ENCODE measurements around the gene GAMT. TPM values are rescaled to one million over a fixed set of nuclear protein-coding genes. Genes with fewer than 3 reads are reported as not detected.
"Not testable (repeated sequence)": the region's sequence is repeated elsewhere in the genome, so short reads cannot be mapped to it uniquely, and the experiment has no call there.

The GAMT gene
- total RNA-seq, 1 donor from 2014 or later: 33.9 TPM

GRCh38 chr19:1420590-1420989 lies 19.2 kb upstream of the GAMT start:
- Mint-ChIP-seq H3K4me1 (ENCODE audit: low read depth) (peaks cover 2% of the 10 kb centered on the region), H3K27me3 (ENCODE audit: low read depth) (no peaks in the 10 kb centered on the region)

GRCh38 chr19:1420085-1420484 lies 18.7 kb upstream of the GAMT start:
- H3K27ac Mint-ChIP-seq; H3K4me1 Mint-ChIP-seq (ENCODE audit: low read depth); H3K27me3 Mint-ChIP-seq (ENCODE audit: low read depth); H3K4me3 Mint-ChIP-seq (ENCODE audit: low read depth); intact Hi-C loops (cut with micrococcal nuclease); DNase-seq (ENCODE audit: low spot score); H3K9me3 Mint-ChIP-seq: not testable (repeated sequence)
- H3K36me3 Mint-ChIP-seq (ENCODE audit: low read depth): peaks cover 79% of the 10 kb centered on the region

More at GRCh38 chr19:1420590-1420989, 19.2 kb upstream of the GAMT start:
- no peak for DNase-seq (ENCODE audit: low spot score)
- intact Hi-C loops (cut with micrococcal nuclease): no loop called here
- Mint-ChIP-seq H3K36me3 (ENCODE audit: low read depth) (peaks cover 79% of the 10 kb centered on the region), H3K4me3 (ENCODE audit: low read depth) (no peak overlapping the region), H3K9me3 (no peaks in the 10 kb centered on the region), H3K27ac (no peak overlapping the region)

- Mint-ChIP-seq H3K36me3 (ENCODE audit: low read depth) (peaks cover 76% of the 10 kb centered on the region), H3K4me1 (ENCODE audit: low read depth) (peaks cover 7% of the 10 kb centered on the region), H3K9me3 (no peaks in the 10 kb centered on the region)
Measured at GRCh38 chr19:1418951-1419738, 17.8 kb upstream of the GAMT start.

GRCh38 chr19:1418496-1418775 lies 17.1 kb upstream of the GAMT start:
- no peak overlapping the region for H3K4me3 Mint-ChIP-seq (ENCODE audit: low read depth)
- no peaks in the 10 kb centered on the region for H3K27me3 Mint-ChIP-seq (ENCODE audit: low read depth)
- H3K27ac Mint-ChIP-seq: no peak overlapping the region
- DNase-seq (ENCODE audit: low spot score): no peak
- intact Hi-C loops (cut with micrococcal nuclease): no loop called here
- peaks cover 7% of the 10 kb centered on the region for H3K4me1 Mint-ChIP-seq (ENCODE audit: low read depth)
- no peaks in the 10 kb centered on the region for H3K9me3 Mint-ChIP-seq
- H3K36me3 Mint-ChIP-seq (ENCODE audit: low read depth): peaks cover 71% of the 10 kb centered on the region

More at GRCh38 chr19:1418951-1419738, 17.8 kb upstream of the GAMT start:
- intact Hi-C loops (cut with micrococcal nuclease): no loop called here
- no peak overlapping the region for H3K4me3 Mint-ChIP-seq (ENCODE audit: low read depth)
- no peaks in the 10 kb centered on the region for H3K27me3 Mint-ChIP-seq (ENCODE audit: low read depth)
- no peak for DNase-seq (ENCODE audit: low spot score)
- no peak overlapping the region for H3K27ac Mint-ChIP-seq

GRCh38 chr19:1417681-1418495 lies 16.5 kb upstream of the GAMT start:
- H3K9me3 Mint-ChIP-seq: no peaks in the 10 kb centered on the region
- no peaks in the 10 kb centered on the region for H3K27me3 Mint-ChIP-seq (ENCODE audit: low read depth)
- peaks cover 7% of the 10 kb centered on the region for H3K4me1 Mint-ChIP-seq (ENCODE audit: low read depth)
- DNase-seq (ENCODE audit: low spot score): no peak
- no peak overlapping the region for H3K4me3 Mint-ChIP-seq (ENCODE audit: low read depth)
- intact Hi-C loops (cut with micrococcal nuclease): no loop called here
- H3K36me3 Mint-ChIP-seq (ENCODE audit: low read depth): peaks cover 71% of the 10 kb centered on the region
- no peak overlapping the region for H3K27ac Mint-ChIP-seq

GRCh38 chr19:1417145-1417544 lies 15.8 kb upstream of the GAMT start:
- no peak for DNase-seq (ENCODE audit: low spot score)
- H3K27me3 Mint-ChIP-seq (ENCODE audit: low read depth): no peaks in the 10 kb centered on the region
- intact Hi-C loops (cut with micrococcal nuclease): no loop called here
- no peak overlapping the region for H3K27ac Mint-ChIP-seq
- no peaks in the 10 kb centered on the region for H3K9me3 Mint-ChIP-seq
- H3K4me3 Mint-ChIP-seq (ENCODE audit: low read depth): no peak overlapping the region
- peaks cover 7% of the 10 kb centered on the region for H3K4me1 Mint-ChIP-seq (ENCODE audit: low read depth)
- peaks cover 68% of the 10 kb centered on the region for H3K36me3 Mint-ChIP-seq (ENCODE audit: low read depth)

GRCh38 chr19:1416014-1416841 lies 14.9 kb upstream of the GAMT start:
- Mint-ChIP-seq H3K27ac (no peak overlapping the region), H3K9me3 (no peaks in the 10 kb centered on the region), H3K4me1 (ENCODE audit: low read depth) (peaks cover 11% of the 10 kb centered on the region), H3K36me3 (ENCODE audit: low read depth) (peaks cover 72% of the 10 kb centered on the region), H3K4me3 (ENCODE audit: low read depth) (no peak overlapping the region), H3K27me3 (ENCODE audit: low read depth) (no peaks in the 10 kb centered on the region)
- intact Hi-C loops (cut with micrococcal nuclease): no loop called here
- DNase-seq (ENCODE audit: low spot score): no peak

- peaks cover 75% of the 10 kb centered on the region for H3K36me3 Mint-ChIP-seq (ENCODE audit: low read depth)
- intact Hi-C loops (cut with micrococcal nuclease): no loop called here
- DNase-seq (ENCODE audit: low spot score): no peak
- H3K27ac Mint-ChIP-seq: no peak overlapping the region
- peaks cover 33% of the 10 kb centered on the region for H3K4me1 Mint-ChIP-seq (ENCODE audit: low read depth)
- H3K9me3 Mint-ChIP-seq: no peaks in the 10 kb centered on the region
- H3K4me3 Mint-ChIP-seq (ENCODE audit: low read depth): no peak overlapping the region
- H3K27me3 Mint-ChIP-seq (ENCODE audit: low read depth): no peaks in the 10 kb centered on the region
Measured at GRCh38 chr19:1412995-1413800, 11.9 kb upstream of the GAMT start.

- no peaks in the 10 kb centered on the region for H3K9me3 Mint-ChIP-seq
- H3K36me3 Mint-ChIP-seq (ENCODE audit: low read depth): peaks cover 68% of the 10 kb centered on the region
- H3K4me3 Mint-ChIP-seq (ENCODE audit: low read depth): no peak overlapping the region
- no peak overlapping the region for H3K27ac Mint-ChIP-seq
- H3K27me3 Mint-ChIP-seq (ENCODE audit: low read depth): no peaks in the 10 kb centered on the region
- intact Hi-C loops (cut with micrococcal nuclease): no loop called here
- H3K4me1 Mint-ChIP-seq (ENCODE audit: low read depth): peaks cover 33% of the 10 kb centered on the region
- DNase-seq (ENCODE audit: low spot score): no peak
Measured at GRCh38 chr19:1412323-1412923, 11.1 kb upstream of the GAMT start.

GRCh38 chr19:1411255-1412191 lies 10.2 kb upstream of the GAMT start:
- no peaks in the 10 kb centered on the region for H3K9me3 Mint-ChIP-seq
- DNase-seq (ENCODE audit: low spot score): no peak
- peaks cover 35% of the 10 kb centered on the region for H3K4me1 Mint-ChIP-seq (ENCODE audit: low read depth)
- H3K36me3 Mint-ChIP-seq (ENCODE audit: low read depth): peaks cover 61% of the 10 kb centered on the region
- intact Hi-C loops (cut with micrococcal nuclease): no loop called here
- no peak overlapping the region for H3K27ac Mint-ChIP-seq
- H3K4me3 Mint-ChIP-seq (ENCODE audit: low read depth): no peak overlapping the region
- H3K27me3 Mint-ChIP-seq (ENCODE audit: low read depth): no peaks in the 10 kb centered on the region

- peaks cover 55% of the 10 kb centered on the region for H3K36me3 Mint-ChIP-seq (ENCODE audit: low read depth)
- peaks cover 38% of the 10 kb centered on the region for H3K4me1 Mint-ChIP-seq (ENCODE audit: low read depth)
- intact Hi-C loops (cut with micrococcal nuclease): no loop called here
- no peak for DNase-seq (ENCODE audit: low spot score)
- peak overlapping the region; percentile 40 for H3K27ac Mint-ChIP-seq
- H3K4me3 Mint-ChIP-seq (ENCODE audit: low read depth): no peak overlapping the region
- H3K27me3 Mint-ChIP-seq (ENCODE audit: low read depth): no peaks in the 10 kb centered on the region
- no peaks in the 10 kb centered on the region for H3K9me3 Mint-ChIP-seq
Measured at GRCh38 chr19:1410789-1411188, 9.4 kb upstream of the GAMT start.

All from activated T-helper 2 cell treated with anti-CD3 and anti-CD28 coated beads, Interferon-gamma antibody, Interleukin-2, Interleukin-4, amounts not matched to agents 10 μg/mL and 5 μg/mL and 100 μg/mL, durations not matched to agents 14 hours and 24 hours and 36 hours (primary cell).